Activated CD4-positive, CD25-positive, alpha-beta regulatory T cell treated with anti-CD3 and anti-CD28 coated beads, Interleukin-2, amount 50 U/mL, for 24 hours (primary cell): ENCODE data around the gene BMP4.

Source experiments
- ATAC-seq, 2 donors: fragments of 150-1000 bp; cut with Tn5 transposase; one replicate each; pipeline ENCODE4 v1.10.0; 2021; ENCODE audit warnings: mild to moderate bottlenecking in 1 of 2, moderate library complexity in 1 of 2

The BMP4 gene

DNA sequence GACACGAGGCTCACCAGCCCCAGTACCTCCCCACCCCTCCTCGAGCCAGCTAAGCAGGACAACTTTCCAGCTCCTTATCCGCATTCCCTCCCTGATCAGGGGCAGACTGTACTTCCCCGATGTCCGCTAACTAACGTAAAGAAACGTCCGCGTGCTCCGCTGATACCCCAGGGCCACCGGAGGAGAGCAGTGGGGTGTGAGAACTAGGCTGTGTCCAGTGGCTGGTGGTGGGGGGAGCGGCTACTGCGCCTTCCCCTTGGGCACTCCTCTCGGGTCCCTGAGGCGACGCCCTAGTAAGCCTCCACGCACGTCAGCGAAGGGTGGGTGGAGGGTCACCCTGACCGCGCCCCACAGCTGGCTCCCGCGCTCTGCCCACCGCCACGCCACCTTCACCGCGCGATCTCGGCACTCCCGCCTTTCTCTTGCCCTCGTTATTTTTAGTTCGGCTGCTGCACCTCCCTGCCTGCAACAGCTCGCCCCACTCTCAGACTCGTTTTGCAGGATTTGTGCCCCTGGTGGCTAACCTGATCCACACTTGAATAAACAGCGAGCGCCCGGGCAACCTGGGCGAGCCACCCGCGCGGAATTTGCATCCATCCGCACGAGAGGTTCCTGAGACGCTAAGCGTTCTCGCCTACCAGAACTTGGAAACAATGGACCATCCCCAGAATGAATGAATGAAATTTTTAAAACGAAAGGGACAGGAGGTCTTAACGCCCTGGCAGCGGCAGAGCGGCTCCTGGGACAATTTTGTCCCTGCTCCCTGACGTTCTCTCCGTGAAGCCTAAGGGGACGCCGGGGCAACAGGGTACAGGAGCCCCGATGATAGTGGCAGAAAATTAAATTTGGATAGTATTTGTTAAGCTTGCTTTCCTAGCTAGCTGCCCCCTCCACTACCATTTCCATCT is 6.9 kb upstream of the BMP4 start:
- no peak for ATAC-seq

DNA sequence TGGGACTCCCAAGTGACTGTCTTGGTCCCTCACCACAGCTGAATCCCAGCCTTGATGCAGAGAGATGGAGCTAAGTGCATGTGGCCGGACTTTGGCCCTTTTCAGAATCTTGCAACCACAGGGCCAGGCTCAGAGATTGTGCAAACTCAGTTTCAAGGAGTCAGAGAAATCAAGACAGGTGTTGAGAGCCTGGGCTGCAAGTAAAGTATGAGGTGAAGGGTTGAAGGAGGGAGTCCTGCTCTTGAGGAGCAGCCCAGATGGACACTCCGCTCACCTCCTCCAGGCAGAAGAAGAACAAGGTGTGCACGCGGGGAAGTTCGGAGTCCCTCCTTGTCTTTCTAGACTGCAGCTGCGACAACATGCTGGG is 6.3 kb upstream of the BMP4 start:
- no peak for ATAC-seq

DNA sequence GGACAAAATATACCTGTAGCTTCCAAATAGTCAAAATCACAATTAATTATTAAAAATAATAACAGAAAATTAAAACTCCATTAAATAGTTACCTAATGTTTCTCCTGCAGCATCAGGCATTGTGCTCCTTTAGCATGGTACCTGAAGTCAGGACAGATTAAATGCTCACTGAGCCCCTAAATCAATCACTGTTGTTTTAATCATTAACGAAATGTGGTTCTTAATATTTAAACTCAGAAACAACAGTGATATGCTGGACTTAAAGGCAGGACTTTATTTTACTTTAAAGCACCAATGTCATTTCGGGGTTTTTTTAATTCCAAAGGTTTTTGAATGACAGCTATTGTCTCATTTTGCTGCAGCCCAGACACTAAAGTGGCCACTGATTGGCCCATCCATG is 2.0 kb upstream of the BMP4 start:
- no peak for ATAC-seq

DNA sequence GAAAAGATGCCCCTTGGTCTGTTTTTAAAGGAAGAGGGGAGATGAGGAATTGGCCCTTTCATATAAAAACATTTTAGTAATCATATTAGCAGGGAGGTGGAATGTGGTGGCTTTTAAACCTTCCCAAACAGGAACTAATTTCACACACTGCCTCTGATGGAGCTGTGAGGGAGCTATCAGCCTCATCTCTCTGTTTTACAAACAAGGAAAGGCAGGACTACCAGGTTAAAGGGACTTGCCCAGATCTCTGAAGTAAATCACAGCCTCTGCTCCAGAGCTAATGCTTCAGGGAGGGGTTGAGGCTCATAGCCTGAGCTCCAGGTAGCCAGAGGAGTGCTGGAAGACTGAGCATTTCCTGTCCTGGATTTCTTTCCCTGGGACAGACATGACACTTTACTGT is 1.1 kb upstream of the BMP4 start:
- no peak for ATAC-seq

DNA sequence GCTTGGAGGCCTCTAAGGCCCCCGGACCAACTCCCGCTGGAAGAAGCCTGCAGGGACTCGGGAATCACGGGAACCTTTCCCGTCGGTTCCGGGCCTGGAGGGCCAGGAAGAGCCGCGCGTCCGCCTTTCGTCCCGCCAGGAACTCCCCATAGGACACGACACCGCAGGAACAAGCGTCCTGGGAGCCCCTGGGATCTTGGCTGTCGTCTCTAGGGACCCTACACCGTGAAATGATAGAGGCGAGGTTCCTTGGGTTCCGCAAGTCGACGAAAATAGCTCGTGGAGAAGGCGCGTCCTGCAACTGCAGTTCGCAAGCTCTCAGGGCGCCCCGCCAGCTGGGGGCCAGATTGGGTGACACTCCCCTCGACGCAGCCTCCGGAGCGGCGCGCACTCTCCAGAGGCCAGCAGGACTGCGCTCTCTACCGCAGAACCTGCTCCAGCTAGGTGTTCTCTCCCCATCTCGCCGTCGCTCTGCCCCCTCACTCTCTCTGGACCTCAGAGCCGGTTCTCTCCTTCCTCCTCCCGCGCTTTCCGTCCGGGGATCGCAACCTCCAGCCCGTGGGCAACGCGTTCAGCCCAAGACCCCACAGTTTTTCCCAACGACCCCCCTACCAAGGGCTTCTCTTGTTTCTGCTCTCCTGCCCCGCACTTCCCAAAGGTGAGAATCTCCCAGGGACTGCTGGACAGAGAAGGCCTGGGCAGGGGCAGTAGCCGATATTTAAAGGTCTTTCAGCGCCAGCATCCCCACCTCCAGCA is 776 bp downstream of the BMP4 start:
- no peak for ATAC-seq

DNA sequence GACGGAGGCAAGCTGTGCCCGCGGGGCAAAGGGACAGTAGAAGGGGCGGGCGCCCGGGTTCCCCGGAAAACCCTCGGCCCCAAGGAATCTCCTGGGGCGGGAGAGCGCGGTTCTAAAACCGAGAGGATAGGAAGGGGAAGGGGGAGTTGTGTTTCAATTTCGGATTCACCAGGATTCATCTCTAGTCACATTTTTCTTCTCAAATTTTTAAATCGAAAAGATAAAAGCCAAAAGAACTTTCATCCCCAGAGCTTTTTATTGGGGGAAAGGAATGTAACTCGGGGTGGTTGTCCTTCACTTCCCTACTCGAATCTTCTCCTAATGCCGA is 1.4 kb downstream of the BMP4 start:
- no peak for ATAC-seq

DNA sequence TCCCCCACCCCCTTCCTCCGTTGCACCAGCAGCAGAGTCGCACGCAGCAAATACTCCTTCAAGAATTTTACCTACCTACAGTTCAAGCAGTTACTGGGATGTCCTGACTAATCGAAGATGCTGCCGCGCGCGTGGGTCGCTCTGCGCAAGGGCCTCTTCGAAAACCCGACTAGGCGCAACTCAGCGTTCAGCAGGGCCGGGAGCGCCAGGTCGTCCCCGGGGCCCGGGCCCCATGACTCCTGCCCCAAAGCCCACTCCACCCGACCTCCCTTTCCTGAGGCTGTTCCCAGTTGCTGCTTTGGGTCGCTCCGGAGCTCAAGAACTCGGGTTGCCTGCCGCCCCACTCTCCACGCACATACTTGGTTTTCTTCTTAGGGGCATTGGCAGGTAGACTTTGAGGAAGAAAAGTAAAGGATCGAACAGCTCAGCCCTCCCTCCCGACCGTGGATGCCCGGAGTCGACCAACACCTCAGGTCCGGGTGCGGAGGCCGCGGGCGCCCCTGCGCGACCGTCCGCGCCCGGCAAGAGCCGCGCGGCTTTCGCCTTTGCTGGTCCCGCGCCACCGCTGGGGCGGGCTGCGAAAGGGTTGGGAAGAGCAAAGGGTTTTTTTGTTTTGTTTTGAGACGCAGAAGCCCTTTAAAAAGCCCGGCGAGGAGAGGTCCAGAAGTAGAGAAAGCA is 1.9 kb downstream of the BMP4 start:
- ATAC-seq: no peak

DNA sequence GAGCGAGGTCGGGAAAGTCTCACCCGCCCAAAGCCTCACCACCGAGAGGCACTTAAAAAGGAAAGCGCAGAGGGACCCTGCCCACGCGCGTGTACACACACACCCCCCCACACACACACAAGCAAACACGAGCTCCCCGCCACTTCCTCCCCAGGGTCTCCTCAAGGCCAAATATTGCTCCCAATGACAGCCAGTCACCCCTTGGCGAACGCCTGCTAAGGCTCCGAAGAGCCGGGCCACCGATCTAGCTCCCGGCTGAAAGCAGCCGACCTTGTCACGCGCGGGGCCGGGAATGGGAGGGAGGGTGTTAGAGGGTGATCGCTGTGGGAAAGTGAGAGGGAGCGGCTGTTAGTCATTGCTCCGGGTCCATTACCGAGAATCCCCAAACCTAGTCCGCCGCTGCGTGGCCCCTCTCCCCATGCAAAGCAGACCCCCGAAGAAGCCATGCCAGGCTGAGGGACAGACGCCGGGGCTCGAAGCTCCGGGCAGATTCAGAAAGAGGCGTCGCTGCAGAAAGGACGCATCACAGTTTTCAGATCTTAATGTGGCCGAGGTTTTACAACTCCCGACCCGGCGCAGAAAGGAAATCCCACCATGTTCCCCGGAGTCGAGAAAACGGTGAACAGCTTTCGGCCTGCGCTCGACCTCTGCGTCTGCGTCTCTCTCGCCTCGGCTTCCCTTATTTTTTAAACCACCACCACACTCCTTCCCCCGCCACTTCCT is 2.6 kb downstream of the BMP4 start:
- no peak for ATAC-seq

DNA sequence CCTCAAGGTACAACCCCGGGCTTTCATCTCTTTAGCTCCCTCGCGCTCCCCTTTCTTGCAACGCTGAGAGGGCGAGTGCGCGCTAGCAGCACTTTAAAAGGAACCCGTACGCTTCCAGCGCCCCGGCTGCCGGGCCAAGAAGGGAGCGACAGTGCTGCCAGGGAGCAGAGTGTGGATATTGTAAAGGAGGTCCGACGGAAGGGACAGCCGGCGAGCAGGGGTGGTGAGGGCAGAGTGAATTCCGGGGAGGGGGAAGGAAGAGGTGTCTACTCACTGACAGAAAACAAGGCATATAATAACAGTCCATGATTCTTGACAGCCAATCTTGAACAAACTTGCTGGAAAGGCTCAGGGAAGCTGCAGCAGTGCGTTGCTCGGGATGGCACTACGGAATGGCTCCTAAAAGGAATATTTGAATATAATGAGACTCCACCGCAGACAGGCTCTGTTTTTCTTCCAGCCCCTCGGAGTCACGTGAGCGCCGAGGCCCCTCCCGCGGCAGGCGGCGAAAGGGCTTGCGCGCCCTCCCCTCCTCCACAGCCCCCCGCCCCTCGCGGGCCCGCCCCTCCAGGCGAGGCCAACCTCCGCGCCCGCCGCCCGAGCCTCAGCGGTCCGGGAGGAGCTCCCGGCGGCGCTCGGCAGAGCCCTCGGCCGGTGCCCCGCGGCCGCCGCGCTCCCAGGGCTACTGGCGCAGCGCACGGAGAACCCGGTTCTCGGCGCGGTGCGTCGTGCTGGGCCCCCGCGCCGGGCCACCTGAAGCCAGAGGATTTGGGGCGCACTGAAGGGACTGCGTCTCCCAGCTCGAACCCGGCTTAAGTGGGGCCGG is 3.4 kb downstream of the BMP4 start:
- ATAC-seq: peak in 1 of 2 donors; percentile 7

DNA sequence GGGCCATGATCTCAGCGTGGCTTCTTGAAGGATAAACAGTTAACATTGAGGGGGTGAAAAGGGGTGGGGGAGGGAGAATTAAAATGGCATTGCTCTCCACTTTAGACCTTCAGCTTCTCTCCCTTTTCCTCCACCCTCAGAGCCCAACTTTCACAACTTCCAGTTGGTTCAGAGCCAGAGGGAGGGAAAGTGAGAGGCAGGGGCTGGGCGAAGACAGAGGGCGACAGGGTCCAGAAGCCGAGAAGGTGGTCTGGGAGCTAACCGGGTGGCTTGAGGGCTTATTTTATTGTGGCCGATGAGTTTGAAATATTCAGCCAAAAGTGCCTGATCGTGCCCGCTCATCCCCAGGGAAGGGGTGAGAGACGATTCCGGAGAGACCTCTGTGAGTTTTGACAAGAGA is 4.1 kb downstream of the BMP4 start:
- no peak for ATAC-seq

DNA sequence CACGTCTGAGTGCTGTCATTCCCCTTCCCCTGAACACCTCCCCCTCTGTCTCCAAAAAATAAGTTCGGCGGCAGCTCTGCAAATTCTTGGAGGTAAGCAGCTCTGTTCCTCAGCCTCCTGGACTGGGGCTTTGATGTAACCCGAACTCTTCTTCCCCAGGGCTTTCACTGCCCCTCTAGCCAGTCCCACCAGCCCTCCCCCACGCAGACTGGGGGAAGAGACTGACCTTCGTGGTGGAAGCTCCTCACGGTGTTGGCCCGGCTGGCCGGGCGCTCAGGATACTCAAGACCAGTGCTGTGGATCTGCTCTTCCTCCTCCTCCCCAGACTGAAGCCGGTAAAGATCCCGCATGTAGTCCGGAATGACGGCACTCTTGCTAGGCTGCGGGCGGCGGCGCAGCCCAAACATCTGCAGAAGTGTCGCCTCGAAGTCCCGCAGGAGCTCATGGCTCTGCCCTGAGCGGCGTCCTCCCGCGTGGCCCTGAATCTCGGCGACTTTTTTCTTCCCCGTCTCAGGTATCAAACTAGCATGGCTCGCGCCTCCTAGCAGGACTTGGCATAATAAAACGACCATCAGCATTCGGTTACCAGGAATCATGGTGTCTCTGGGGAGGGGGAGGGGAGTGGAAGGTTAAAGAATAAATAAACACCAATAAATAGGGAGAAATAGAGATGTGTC is 4.9 kb downstream of the BMP4 start:
- ATAC-seq: no peak

DNA sequence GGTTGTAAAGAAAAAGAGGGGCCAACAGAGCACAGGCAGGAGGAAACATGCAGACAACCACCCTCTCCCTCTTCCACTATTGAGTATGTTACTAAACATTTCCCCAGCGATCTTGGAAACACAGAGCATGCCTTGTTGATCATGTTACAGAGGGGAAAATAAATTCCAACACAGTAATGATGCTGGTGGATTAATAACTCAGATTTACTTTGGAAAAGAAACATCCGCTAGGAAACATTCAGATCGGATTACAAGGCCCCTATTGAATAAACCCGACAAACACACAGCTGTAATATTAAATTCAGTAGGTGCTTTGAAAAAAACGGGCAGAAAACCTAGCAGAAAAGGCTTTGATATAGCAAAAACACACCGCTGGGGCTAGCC is 5.4 kb downstream of the BMP4 start:
- ATAC-seq: no peak

DNA sequence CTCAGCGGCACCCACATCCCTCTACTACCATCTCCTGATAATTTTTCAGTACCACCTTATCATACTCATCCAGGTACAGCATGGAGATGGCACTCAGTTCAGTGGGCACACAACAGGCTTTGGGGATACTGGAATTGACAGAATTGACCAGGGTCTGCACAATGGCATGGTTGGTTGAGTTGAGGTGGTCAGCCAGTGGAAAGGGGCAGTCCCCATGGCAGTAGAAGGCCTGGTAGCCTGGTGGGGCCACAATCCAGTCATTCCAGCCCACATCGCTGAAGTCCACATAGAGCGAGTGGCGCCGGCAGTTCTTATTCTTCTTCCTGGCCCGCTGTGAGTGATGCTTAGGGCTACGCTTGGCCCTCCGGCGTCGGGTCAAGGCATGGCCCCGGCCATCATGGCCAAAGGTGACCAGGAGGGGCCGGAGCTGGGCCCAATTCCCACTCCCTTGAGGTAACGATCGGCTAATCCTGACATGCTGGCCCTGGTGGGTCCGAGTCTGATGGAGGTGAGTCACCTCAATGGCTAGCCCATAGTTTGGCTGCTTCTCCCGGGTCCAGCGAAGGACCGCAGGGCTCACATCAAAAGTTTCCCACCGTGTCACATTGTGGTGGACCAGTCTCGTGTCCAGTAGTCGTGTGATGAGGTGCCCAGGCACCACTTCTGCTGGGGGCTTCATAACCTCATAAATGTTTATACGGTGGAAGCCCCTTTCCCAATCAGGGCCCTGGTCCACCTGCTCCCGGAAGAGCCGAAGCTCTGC is 6.4 kb downstream of the BMP4 start:
- no peak for ATAC-seq

DNA sequence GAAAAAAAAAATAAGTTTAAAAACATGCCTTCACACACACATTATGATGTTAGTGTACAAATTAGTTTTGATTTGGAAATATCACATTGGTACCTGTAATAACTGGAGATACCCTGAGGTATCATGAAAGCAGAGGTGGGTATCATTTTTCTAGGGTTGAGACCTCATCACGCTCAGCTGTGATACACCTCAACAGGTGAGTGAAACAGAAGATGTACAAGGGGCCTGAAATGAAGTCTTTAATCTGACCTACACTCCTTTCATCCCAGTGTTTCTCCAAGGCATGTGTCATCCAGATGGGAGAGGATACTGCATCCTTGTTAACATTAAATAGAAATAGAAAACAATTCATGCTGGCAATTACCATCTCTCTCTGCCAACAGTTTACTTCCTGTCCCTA is 7.4 kb downstream of the BMP4 start:
- no peak for ATAC-seq

DNA sequence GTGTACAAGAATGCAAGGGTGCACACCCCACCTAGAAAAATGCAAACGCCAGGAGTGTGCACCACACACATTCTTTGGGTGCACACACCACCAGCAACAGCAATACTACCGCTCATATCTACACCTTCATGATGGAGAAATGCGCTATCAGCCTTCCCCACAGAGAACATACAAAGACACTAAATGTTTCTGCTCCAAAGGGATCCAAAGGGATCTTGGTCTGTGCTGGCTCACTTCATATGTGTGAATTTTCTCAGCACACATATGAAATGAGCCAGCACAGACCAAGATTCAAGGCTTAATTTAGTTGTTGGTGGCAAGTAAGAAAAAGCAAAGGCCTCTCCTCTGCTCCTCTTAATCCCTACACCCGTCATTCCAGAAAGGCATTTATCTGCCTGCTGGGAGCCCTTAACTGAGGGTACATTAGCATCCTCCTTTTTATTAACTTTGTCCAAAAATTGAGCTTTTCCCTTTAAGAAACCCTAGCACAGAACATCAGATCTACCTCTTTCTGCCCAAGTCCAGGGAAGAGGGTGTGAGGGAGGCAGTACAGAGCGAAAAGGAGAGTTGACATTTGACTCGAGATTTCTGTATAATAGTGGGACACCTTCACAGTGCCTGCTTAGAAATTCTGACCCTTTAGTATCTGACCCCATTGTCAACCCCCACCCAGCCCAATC is 8.3 kb downstream of the BMP4 start:
- ATAC-seq: no peak

DNA sequence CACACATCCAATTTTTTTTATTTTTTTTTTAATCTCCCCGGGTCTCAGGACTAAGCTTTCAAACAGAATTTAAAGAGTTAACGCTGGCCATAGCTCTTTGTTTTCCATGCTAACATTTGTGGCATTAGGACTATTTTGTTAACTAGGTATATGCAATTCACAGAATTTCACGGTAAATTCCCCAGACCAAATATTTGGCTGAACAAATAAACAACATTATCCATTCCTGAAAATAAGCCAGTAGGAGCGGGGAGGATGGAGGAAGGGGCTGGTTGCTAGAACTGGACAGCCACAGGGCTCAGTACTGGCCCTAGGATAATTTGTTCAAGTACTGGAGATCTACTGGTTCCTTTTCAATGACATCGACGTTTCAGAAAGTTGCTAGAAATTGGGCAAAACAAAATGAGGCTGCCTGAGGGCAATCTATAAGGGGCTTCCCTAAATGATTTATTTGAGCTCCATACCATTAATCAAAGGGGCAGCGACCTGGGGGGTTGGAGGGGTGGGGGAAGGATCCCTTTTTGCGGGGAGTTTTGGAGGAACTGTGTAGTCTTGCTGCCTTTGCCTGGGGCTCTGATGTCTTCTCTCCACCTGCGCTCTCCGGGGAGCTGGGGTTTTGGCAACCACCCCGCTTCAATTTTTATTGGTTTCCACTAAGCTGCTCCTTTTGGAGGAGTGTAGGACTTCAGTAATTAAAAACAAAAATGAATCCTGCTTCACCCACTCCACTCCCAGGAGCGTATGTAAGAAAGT is 9.0 kb downstream of the BMP4 start:
- no peak for ATAC-seq

DNA sequence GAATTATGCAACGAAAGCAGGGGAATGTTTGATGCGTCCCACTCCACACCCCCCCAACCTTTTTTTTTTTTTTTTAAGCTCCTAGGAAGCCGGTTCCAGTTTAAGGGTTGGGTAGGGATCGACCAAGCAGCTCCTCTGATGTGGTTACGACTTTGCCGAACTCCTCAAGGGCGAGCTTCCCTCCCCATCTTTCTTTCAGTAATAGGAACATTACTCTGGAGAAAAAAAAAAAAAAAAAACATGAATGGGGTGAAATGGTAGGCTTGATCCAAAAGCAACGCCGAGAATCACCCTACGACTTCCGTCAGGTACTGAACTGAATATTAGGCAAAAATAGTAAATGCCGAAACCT is 9.6 kb downstream of the BMP4 start:
- ATAC-seq: no peak

DNA sequence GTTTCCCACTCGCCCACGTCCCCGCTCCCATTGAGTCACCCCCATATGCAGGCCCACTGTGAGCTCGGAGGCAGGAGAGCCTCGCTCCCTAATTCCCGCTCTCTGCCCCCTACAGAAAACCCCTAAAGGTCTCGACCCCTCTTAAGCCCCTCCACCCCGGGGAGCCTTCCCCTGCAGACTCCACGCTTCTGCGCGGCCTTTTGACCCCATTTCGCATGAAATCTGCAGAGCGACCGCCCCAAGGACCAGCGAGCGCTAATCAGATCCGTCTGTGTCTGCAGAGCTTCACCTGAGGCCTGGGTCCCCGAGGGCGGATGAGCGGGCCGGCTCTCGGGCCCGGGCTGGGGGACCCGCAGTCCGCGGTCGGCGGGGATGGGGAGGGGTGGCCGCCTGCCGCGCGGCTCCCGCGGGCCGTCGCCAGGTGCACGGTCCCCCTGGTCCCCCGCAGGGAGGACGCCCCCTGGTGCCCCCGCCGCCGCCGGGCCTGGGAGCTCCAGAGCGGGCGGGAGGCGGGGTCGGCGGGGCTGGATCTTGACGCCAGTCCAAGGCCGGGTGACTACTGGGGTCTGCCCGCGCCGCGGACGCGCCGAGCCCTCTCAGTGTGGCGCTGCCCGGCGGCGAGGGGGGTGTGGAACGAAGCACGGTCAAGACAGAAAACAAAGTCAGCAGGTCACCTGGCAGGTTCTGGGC is 10.1 kb downstream of the BMP4 start:
- ATAC-seq: no peak

DNA sequence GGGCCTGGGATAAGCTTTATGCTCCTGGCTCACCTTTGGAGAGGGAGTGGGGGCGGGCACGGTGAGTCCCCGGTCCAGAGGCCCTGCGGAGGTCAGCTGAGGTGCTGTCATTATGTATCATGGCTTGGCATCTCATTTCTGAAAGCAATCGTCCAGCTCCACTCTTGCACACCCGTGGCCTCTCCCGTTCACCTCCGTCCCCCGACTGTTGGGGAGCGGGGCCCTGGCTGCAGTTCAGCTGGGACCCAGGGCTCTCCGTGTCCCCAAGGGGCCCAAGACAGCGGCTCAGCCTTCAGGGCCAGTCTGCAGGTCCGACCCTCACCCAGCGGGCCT is 10.6 kb downstream of the BMP4 start:
- ATAC-seq: no peak
